Subcutaneous abdominal adipose tissue (tissue), 5 donors: Measurements from ENCODE around the gene ZNF324.

Source experiments
- H3K27ac ChIP-seq: one replicate; pipeline ENCODE4 v1.7.0; 2013; ENCODE audit warnings: low read depth, mild to moderate bottlenecking, inconsistent platforms, low read length, moderate library complexity
- H3K27me3 ChIP-seq, 5 donors: one replicate each; pipeline ENCODE4 v1.7.0; 2013; ENCODE audit warnings: low read length in 5 of 5, inconsistent platforms in 1 of 5; ENCODE audit not compliant: control insufficient read depth in 5 of 5, insufficient read depth in 4 of 5
- H3K36me3 ChIP-seq, 5 donors: one replicate each; pipeline ENCODE4 v1.7.0; 2013; ENCODE audit warnings: low read length in 5 of 5; ENCODE audit not compliant: control insufficient read depth in 5 of 5, insufficient read depth in 5 of 5
- H3K4me1 ChIP-seq, 5 donors: one replicate each; pipeline ENCODE4 v1.7.0; 2013; ENCODE audit warnings: low read length in 5 of 5, mild to moderate bottlenecking in 3 of 5, moderate library complexity in 1 of 5; ENCODE audit not compliant: control insufficient read depth in 5 of 5, insufficient read depth in 5 of 5
- H3K4me3 ChIP-seq, 5 donors: one replicate each; pipeline ENCODE4 v1.7.0; 2013; ENCODE audit warnings: low read length in 5 of 5, low read depth in 1 of 5
- H3K9ac ChIP-seq, 5 donors: one replicate each; pipeline ENCODE4 v1.7.0; 2013; ENCODE audit warnings: low read length in 5 of 5, mild to moderate bottlenecking in 4 of 5, moderate library complexity in 3 of 5
- H3K9me3 ChIP-seq, 5 donors: one replicate each; pipeline ENCODE4 v1.7.0; 2013; ENCODE audit warnings: low read length in 5 of 5; ENCODE audit not compliant: control insufficient read depth in 5 of 5
- donor health status: healthy.
- donor health status: healthy.
- donor health status: healthy.
- donor health status: healthy.
- donor health status: healthy.

ZNF324 gene

DNA sequence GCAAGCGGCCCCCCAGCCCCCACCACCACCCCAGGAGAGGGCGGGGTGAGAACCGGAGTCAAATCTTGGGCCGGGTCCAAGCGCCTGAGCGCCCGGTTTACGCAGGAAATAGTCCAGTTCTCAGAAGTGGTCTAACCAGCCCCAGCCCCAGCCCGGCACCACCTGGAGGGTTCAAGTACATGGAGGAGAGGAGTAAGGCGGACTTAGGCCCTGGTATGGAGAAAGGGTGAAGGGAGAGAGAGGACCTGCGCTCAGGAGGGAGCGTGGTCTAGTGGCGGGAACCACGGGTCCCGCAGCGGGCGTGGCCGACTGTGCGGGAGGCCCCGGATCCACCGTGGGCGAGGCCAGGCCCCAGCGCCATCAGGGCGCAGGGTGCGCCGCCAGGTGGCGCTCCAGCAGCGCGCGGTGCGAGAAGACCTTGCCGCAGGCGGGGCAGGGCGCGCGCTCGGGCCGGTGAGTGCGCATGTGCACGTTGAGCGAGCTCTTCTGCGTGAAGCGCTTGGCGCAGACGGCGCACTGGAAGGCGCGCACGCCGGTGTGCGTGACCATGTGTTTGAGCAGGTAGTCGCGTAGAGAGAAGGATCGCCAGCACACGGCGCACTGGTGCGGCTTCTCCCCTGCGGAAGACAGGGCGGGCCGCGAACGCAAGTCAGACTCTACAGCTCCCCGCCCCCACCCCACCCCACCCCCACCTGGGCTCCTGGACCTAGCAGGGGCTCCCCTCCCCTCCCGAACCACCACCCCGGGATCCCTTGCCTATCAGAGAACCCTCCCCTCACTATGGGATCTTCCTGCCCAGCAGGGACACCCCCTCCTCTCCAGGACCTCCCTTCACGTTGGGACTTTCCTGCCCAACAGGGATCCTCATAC is 47.0 kb downstream of the ZNF324 start:
- no peaks in the 10 kb centered on the region for H3K9me3 ChIP-seq
- no peaks in the 10 kb centered on the region for H3K27me3 ChIP-seq
- peak overlapping the region; percentile 45 to 63 (median 61) for H3K4me3 ChIP-seq
- peak overlapping the region in 4 of 5 donors; percentile 2 to 76 (median 24) for H3K9ac ChIP-seq
- peaks cover 10 to 46% (median 38%) of the 10 kb centered on the region in 5 donors for H3K4me1 ChIP-seq
- H3K36me3 ChIP-seq = peaks cover 0 to 25% (median 20%) of the 10 kb centered on the region in 5 donors
- H3K27ac ChIP-seq = no peak overlapping the region

DNA sequence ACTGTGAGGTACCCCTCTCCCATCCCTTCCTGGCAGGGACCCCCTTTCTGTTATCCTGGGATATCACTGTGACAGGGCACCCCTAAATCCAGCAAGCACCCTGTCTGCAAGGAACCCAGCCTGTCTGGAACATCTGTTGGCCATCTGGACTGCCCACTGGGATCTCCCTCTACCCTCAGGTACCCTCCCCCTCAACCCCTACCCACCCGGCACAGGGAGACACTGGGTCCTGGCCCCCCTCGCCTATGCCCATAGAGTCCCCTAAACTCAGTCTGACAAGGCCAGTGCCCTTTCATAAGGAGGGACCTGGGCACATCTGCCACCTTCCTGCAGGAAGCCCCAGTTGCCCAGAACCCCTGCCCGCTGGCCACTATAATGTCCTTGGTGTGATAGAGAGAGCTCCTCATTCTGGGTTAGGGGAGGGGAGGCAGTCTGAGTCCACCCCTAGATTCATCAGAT is 47.7 kb downstream of the ZNF324 start:
- H3K27ac ChIP-seq = no peak overlapping the region
- peak overlapping the region in 4 of 5 donors; percentile 23 to 63 (median 53) for H3K4me3 ChIP-seq

DNA sequence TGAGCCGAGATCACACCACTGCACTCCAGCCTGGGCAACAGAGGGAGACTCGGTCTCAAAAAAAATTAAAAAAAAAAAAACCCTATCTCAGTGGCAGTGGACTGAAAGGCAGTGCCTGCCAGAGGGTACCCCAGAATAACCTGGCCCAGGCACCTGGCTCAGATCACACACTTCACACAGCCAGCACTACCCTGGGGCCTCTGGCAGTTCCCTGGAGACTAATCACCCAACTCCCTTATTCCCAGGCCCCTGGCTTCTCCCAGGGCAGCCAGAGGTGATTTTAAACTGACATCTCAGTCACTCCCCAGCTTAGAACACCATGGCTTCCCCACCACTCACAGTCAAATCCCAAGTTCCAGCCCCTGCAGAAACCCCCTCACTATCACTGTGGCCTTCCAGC is 48.4 kb downstream of the ZNF324 start:
- Histone ChIP-seq H3K4me3 (no peak overlapping the region), H3K4me1 (peaks cover 12 to 53% (median 44%) of the 10 kb centered on the region in 5 donors), H3K27ac (no peak overlapping the region), H3K9me3 (no peaks in the 10 kb centered on the region), H3K36me3 (peaks cover 0 to 25% (median 20%) of the 10 kb centered on the region in 5 donors), H3K9ac (peak overlapping the region in 2 of 5 donors; percentile 4 to 60), H3K27me3 (no peaks in the 10 kb centered on the region)

More for the DNA sequence above, 47.7 kb downstream of the ZNF324 start:
- Histone ChIP-seq H3K36me3 (peaks cover 0 to 25% (median 20%) of the 10 kb centered on the region in 5 donors), H3K27me3 (no peaks in the 10 kb centered on the region), H3K4me1 (peaks cover 10 to 48% (median 39%) of the 10 kb centered on the region in 5 donors), H3K9ac (peak overlapping the region in 3 of 5 donors; percentile 2 to 69 (median 34)), H3K9me3 (no peaks in the 10 kb centered on the region)

DNA sequence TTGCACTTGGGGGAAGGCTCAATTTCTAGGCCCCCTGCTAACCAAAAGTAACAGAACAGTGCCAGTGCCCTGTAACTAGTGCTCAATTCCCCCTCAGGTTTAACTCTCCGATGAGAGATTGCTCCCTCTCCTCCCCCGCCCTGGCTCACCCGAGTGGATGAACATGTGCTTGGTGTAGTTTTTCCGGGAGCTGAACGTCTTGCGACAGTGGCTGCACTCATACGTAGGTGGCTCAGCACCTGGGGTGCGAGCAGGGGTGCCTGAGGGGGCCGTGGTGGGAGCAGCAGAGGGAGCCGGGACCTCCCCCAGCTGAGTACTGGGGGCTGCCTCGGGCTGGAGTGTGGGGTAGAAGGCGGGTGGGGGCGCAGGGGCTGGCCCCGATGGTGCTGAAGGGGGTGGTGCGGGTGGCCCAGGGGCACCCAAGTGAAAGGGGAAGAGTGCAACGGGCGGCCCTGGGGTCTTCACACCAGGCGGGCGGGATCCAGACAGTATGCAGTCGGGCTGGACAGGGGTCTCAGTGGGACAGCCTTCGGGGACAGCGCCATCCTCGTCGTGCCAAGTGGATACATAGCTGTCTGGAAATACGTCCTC is 49.5 kb downstream of the ZNF324 start:
- H3K4me1 ChIP-seq = peaks cover 15 to 59% (median 48%) of the 10 kb centered on the region in 5 donors
- no peaks in the 10 kb centered on the region for H3K9me3 ChIP-seq
- no peak overlapping the region for H3K27ac ChIP-seq
- H3K36me3 ChIP-seq = peaks cover 0 to 25% (median 20%) of the 10 kb centered on the region in 5 donors
- no peaks in the 10 kb centered on the region for H3K27me3 ChIP-seq
- no peak overlapping the region for H3K4me3 ChIP-seq
- H3K9ac ChIP-seq = peak overlapping the region in 1 of 5 donors; percentile 47

DNA sequence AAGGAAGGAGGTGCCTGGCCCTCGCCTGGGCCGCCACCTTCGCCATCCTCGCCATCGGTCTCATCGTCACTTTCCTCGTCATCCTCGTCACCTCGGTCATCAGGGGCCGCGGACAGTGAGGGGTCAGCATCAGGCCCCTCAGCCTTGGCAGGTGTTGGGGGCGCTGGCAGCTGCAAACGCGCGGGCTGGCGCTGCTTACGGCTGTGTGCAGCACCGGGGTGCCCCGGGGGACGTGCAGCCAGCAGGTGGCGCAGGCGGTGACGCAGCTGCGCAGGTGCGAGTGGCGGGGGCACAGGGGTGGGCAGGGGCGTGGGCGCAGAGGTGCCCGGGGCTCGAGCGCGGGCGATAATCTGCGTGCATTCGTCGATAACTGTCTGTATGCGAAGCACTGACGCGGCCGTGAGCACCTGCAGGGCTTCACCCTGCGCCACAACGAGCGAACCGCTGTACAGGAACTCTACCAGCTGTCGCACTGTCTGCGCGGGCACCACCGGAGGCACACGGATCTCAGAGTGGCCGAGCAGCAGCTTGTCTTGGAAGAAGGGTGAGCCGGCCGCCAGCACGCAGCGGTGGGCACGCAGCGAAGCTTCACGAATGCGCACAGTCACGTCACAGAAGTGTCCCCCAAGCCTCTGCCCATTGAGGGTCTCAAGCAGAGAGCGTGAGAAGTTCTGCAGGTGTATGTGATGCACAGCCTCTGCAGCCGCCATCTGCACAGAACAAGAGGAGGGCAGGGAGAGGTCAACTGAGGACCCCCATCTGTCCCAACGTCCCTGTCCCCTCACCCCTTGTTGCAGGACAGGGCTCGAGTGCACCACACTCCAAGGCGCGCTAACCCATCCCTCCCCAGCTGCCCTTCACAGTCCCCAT is 50.3 kb downstream of the ZNF324 start:
- H3K9me3 ChIP-seq = no peaks in the 10 kb centered on the region
- H3K9ac ChIP-seq = peak overlapping the region in 1 of 5 donors; percentile 96
- no peak overlapping the region for H3K4me3 ChIP-seq
- H3K27ac ChIP-seq = no peak overlapping the region
- peaks cover 0 to 25% (median 20%) of the 10 kb centered on the region in 5 donors for H3K36me3 ChIP-seq
- peaks cover 15 to 64% (median 48%) of the 10 kb centered on the region in 5 donors for H3K4me1 ChIP-seq
- H3K27me3 ChIP-seq = no peaks in the 10 kb centered on the region

DNA sequence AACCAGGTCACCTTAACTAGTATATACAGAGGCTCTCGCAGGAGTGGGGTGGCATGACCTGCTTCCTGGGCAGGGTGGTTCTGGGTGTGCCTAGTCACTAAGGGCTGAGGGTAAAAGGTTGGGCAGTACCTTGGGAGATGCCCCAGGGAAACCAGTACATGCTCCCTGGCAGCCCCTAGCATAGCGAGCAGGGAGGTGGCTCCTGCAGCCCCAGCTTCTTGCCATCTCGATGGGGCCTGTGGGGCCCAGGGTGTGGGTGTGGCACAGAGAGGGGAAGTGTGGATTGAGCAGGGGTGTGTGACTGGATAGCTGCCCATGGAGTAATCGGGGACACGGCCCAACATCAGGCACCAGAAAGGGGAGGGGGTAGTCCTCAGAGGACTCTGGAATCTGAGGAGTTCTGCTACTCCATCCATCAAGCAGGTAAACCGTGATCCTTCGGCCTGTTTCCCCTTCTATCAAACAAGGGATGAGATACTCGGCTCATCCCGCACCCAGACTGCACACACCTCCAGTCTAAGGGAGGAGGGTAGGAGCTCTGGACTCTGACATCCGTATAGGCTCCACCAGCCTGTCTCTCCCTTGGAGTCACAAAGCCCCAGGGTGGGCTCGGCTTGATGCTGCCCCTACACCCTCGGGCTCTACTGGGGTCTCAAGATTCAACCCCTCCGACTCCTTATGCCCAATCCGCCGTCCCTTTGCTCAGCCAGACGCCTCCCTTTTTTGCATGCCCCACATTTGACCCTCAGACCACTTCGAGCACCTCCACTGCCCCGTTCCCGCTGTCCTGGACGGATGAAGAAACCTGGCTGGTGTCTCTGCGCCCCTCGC is 51.6 kb downstream of the ZNF324 start:
- peak overlapping the region; percentile 83 to 92 (median 91) for H3K4me3 ChIP-seq
- H3K9me3 ChIP-seq = no peaks in the 10 kb centered on the region
- H3K27me3 ChIP-seq = no peaks in the 10 kb centered on the region
- peak overlapping the region; percentile 93 for H3K27ac ChIP-seq
- peak overlapping the region; percentile 76 to 96 (median 92) for H3K9ac ChIP-seq
- H3K36me3 ChIP-seq = peaks cover 0 to 23% (median 19%) of the 10 kb centered on the region in 5 donors
- peaks cover 15 to 61% (median 47%) of the 10 kb centered on the region in 5 donors for H3K4me1 ChIP-seq

DNA sequence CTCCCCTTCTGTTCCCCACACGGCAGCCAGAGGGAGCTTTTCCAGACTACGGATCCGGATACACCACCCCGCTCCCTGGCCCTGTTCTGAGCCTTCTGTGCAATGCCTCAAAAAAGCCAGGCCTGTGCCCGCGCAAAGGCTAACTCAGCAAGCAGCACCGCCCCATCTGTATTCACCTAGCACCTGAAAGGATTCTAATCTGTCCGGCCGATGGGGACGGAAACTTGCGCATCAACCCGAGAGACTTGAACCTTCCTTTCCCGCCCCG is 52.1 kb downstream of the ZNF324 start:
- peak overlapping the region; percentile 83 to 92 (median 91) for H3K4me3 ChIP-seq
- H3K27ac ChIP-seq = peak overlapping the region; percentile 93
- no peaks in the 10 kb centered on the region for H3K9me3 ChIP-seq
- peaks cover 0 to 23% (median 19%) of the 10 kb centered on the region in 5 donors for H3K36me3 ChIP-seq
- peaks cover 15 to 55% (median 41%) of the 10 kb centered on the region in 5 donors for H3K4me1 ChIP-seq
- H3K27me3 ChIP-seq = no peaks in the 10 kb centered on the region
- H3K9ac ChIP-seq = peak overlapping the region; percentile 76 to 96 (median 92)

DNA sequence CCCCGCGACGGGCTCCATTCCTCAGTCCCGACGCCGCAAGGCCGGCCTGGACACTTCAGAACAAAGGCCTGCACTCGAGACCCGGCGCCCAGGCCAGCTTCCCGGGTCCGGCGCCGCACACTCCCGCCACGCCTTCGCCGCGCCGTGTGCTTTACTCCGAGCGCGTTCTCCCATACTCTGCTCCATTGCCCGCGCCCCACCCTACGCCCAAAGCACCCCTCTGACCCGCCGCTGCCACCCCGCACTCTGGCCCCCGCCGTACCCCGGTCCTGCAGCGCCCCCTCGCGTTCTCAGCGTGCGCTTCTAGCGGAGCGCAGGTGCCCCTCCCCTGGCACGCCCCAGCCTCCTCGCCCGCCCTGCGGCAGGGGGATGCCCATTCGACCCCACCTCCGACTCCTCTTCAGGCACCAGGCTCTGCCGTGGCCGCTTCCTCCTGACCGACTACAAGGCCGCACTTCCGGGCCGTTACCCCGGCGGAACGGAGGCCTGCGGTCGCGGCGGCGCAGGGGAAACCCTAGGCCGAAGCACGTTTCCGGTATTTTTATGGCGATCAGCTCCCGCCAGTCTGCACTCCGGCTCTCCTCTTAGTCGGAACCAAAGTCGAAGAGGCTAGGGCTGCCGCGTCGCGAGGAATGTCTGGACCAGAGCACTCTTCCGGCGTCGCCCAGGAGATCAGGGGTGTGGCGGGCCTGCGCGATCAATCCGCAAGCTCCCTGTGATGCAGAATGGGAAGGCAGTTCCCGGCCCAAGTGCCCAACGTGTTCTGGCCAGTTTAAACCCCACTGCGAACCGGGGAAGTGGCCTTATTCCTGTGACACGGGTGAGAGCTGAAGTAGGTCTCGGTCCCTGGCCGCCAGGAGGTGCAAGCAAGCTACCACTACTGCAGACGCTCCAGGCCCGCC is 52.7 kb downstream of the ZNF324 start, which contains the start of gene ZBTB45:
TSS of gene ZBTB45 (minus strand) at position 456 of the 902 bp plus-strand sequence. CDS start 2,137 bp downstream, outside the sequence.
- peaks cover 13 to 50% (median 37%) of the 10 kb centered on the region in 5 donors for H3K4me1 ChIP-seq
- H3K4me3 ChIP-seq = peak within 1 kb of the TSS; percentile 83 to 92 (median 91)
- H3K9me3 ChIP-seq = no peaks in the 10 kb centered on the region
- H3K27ac ChIP-seq = peak within 1 kb of the TSS; percentile 93
- no peaks in the 10 kb centered on the region for H3K27me3 ChIP-seq
- H3K36me3 ChIP-seq = peaks cover 0 to 23% (median 19%) of the 10 kb centered on the region in 5 donors
- peak within 1 kb of the TSS; percentile 76 to 96 (median 92) for H3K9ac ChIP-seq
